Measurements from ENCODE around the gene HCRTR1. TPM values are rescaled to one million over a fixed set of nuclear protein-coding genes. Genes with fewer than 3 reads are reported as not detected.

HCRTR1 gene
- total and polyA plus RNA-seq, 2 of the 8 experiments (the other 6 are each of a cell fraction or from before 2014, with no cell fraction given) = 0.35 to 0.39 TPM

GRCh38 chr1:31625561-31626222 lies 8.2 kb downstream of the HCRTR1 start:
- Histone ChIP-seq H3K79me2 (ENCODE audit: control insufficient read depth in 1 of 2, insufficient read depth in 2 of 2, low read length in 2 of 2) (no peaks in the 10 kb centered on the region), H3K9me3 (ENCODE audit: insufficient read depth in 2 of 2, low read depth in 1 of 2, low read length in 1 of 2) (no peaks in the 10 kb centered on the region), H3K27me3 (replicated peaks in 1 of 4; ENCODE audit: control insufficient read depth in 3 of 4, extremely low read depth in 1 of 4, insufficient read depth in 3 of 4, low read length in 3 of 4) (no peaks in the 10 kb centered on the region), H4K8ac (ENCODE audit: extremely low read depth, insufficient read depth, low read length) (no peak overlapping the region), H2BK5ac (ENCODE audit: low read depth, low read length) (no peak overlapping the region), H3K4me2 (ENCODE audit: insufficient read depth in 1 of 2, low read depth in 2 of 2, low read length in 2 of 2) (no peak overlapping the region), H3K23ac (ENCODE audit: insufficient read length) (no peak overlapping the region), H2BK20ac (ENCODE audit: low read length) (no peak overlapping the region), H3K4me3 (ENCODE audit: extremely low read depth in 1 of 4, insufficient read depth in 2 of 4, low read depth in 3 of 4, low read length in 4 of 4) (no peak overlapping the region), H3K14ac (ENCODE audit: insufficient read length) (no peak overlapping the region), H2BK120ac (replicated peaks; ENCODE audit: low read depth, low read length) (no peak overlapping the region), H3K4ac (replicated peaks; ENCODE audit: insufficient read length, low read depth, low read length) (no peak overlapping the region), H4K5ac (ENCODE audit: insufficient read length, low read depth, low read length) (no peak overlapping the region), H2AFZ (ENCODE audit: low read length) (no peak overlapping the region), H2AK5ac (ENCODE audit: low read depth, low read length) (no peak overlapping the region), H3K4me1 (replicated peaks in 1 of 4; ENCODE audit: control insufficient read depth in 3 of 4, insufficient read depth in 4 of 4, low read length in 3 of 4) (peaks cover 0 to 4% (median 0%) of the 10 kb centered on the region in 4 experiments; a peak in 1 of 7 replicates), H3K79me1 (ENCODE audit: low read depth, low read length) (no peaks in the 10 kb centered on the region), H4K20me1 (replicated peaks in 1 of 2; ENCODE audit: control insufficient read depth in 1 of 2, insufficient read depth in 2 of 2, low read length in 2 of 2) (peaks cover 0 to 2% of the 10 kb centered on the region in 2 experiments), H2BK12ac (ENCODE audit: low read depth, low read length) (no peak overlapping the region), H4K91ac (replicated peaks; ENCODE audit: insufficient read length, low read length) (no peak overlapping the region), H3K18ac (ENCODE audit: extremely low read depth, low read length) (no peak overlapping the region), H3K23me2 (ENCODE audit: low read depth, low read length) (no peaks in the 10 kb centered on the region), H3K27ac (ENCODE audit: low read depth, low read length) (no peak overlapping the region), H3K36me3 (ENCODE audit: control insufficient read depth in 2 of 4, insufficient read depth in 4 of 4, low read length in 3 of 4) (peaks cover 3 to 16% (median 10%) of the 10 kb centered on the region in 4 experiments; a peak in 7 of 8 replicates), H3K9ac (replicated peaks in 1 of 4; ENCODE audit: extremely low read depth in 1 of 4, low read depth in 3 of 4, low read length in 3 of 4) (no peak overlapping the region), H2BK15ac (ENCODE audit: low read length) (no peak overlapping the region), H3K56ac (replicated peaks; ENCODE audit: insufficient read length, low read depth, low read length) (no peak overlapping the region)
- WGBS, 2 experiments (ENCODE audit: extremely low coverage in 1 of 2, insufficient coverage in 1 of 2, insufficient read length in 1 of 2, insufficient replicate concordance in 2 of 2, low coverage in 1 of 2, low lambda C conversion rate in 2 of 2, missing lambda C conversion rate in 1 of 2) = 85% methylated on average over 4 of the region's 4 CpGs; no CpG with 5 or more reads in 1 of the 2 experiments
- no peak for FAIRE-seq
- CTCF ChIA-PET (ENCODE audit: partially characterized antibody) = interaction anchor here (0.7 to 5.2 kb wide), 3 partner anchors 10 to 204 kb away, joined by 3 to 40 read pairs (median 3); no protein-coding TSS in a partner anchor
- POLR2A ChIA-PET (ENCODE audit: partially characterized antibody) = interaction anchor here (0.6 to 0.9 kb wide), 2 partner anchors 7 to 19 kb away, joined by 3 read pairs; partner anchors contain the start of gene PEF1
- DNase-seq (ENCODE audit: low read depth in 1 of 2, low spot score in 2 of 2) = no peak
- no peak for TF ChIP-seq TAF7 (optimal IDR thresholded peaks at IDR 0.05; ENCODE audit: borderline replicate concordance, low read depth, low read length)
- TF ChIP-seq HDAC2 (IDR thresholded peaks at IDR 0.05; ENCODE audit: borderline replicate concordance in 1 of 2, low read depth in 2 of 2, low read length in 2 of 2) = no peak
- TF ChIP-seq ATF3 (IDR thresholded peaks at IDR 0.05; ENCODE audit: insufficient read depth, low read depth, low read length) = no peak
- TF ChIP-seq RFX5 (IDR thresholded peaks at IDR 0.05; ENCODE audit: borderline replicate concordance, low read depth, low read length) = no peak
- no peak for TF ChIP-seq POU5F1 (IDR thresholded peaks at IDR 0.05; ENCODE audit: low read depth, low read length)
- no peak for TF ChIP-seq CTBP2 (IDR thresholded peaks at IDR 0.05; ENCODE audit: borderline replicate concordance, insufficient read depth, insufficient read length, low read length)
- TF ChIP-seq TEAD4 (IDR thresholded peaks at IDR 0.05; ENCODE audit: low read depth, low read length) = no peak
- TF ChIP-seq TBP (IDR thresholded peaks at IDR 0.05; ENCODE audit: low read depth, low read length) = no peak
- no peak for TF ChIP-seq CEBPB (IDR thresholded peaks at IDR 0.05; ENCODE audit: low read depth, low read length)
- TF ChIP-seq SP4 (IDR thresholded peaks at IDR 0.05; ENCODE audit: low read length) = no peak
- TF ChIP-seq SP1 (IDR thresholded peaks at IDR 0.05; ENCODE audit: low read depth, low read length) = no peak
- no peak for TF ChIP-seq SIX5 (IDR thresholded peaks at IDR 0.05; ENCODE audit: low read depth, low read length)
- TF ChIP-seq HDAC6 (IDR thresholded peaks at IDR 0.05; ENCODE audit: low read depth, low read length) = no peak
